Calu3 (cell line): ENCODE data around the gene MARS1. TPM values are rescaled to one million over a fixed set of nuclear protein-coding genes. Genes with fewer than 3 reads are reported as not detected.

Experiments used
- BruUV-seq: library from RNA; stranded (reverse); fragments of 400-500 nt; replicated peaks from 2 replicates; lab custom pipeline; 2021; lab: Mats Ljungman, UMichigan
- CTCF ChIA-PET: fragments of 300-600 bp; sonication (Branson Sonifier 250); formaldehyde crosslinking; loops from one replicate; lab custom pipeline; 2022; ENCODE audit warnings: antibody characterized with exemption; lab: Charles Lee
- DNase-seq: peaks from one replicate; pipeline ENCODE4 v3.0.0; 2022
- H3K27ac Mint-ChIP-seq: one replicate; pipeline ENCODE4 v1.8.0; 2022; ENCODE audit warnings: mixed read lengths; ENCODE audit not compliant: unreplicated experiment
- H3K27me3 Mint-ChIP-seq: one replicate; pipeline ENCODE4 v1.8.0; 2022; ENCODE audit warnings: mixed read lengths; ENCODE audit not compliant: unreplicated experiment
- H3K36me3 Mint-ChIP-seq: one replicate; pipeline ENCODE4 v1.8.0; 2022; ENCODE audit warnings: mild to moderate bottlenecking, moderate library complexity, mixed read lengths; ENCODE audit not compliant: insufficient read depth, unreplicated experiment
- H3K4me1 Mint-ChIP-seq: one replicate; pipeline ENCODE4 v1.8.0; 2022; ENCODE audit warnings: mild to moderate bottlenecking, low read depth, mixed read lengths; ENCODE audit not compliant: unreplicated experiment
- H3K4me3 Mint-ChIP-seq: one replicate; pipeline ENCODE4 v1.8.0; 2022; ENCODE audit warnings: mild to moderate bottlenecking, low read depth, moderate library complexity, mixed read lengths; ENCODE audit not compliant: unreplicated experiment
- H3K9me3 Mint-ChIP-seq: one replicate; pipeline ENCODE4 v1.8.0; 2022; ENCODE audit warnings: low read depth, mixed read lengths; ENCODE audit not compliant: unreplicated experiment
- CTCF ChIP-seq: fragments of 200-600 bp; IDR thresholded peaks from one replicate; pipeline ENCODE4 v1.8.0; 2022; ENCODE audit warnings: antibody characterized with exemption; ENCODE audit not compliant: unreplicated experiment
- intact Hi-C: fragments of 100-400 bp; cut with micrococcal nuclease; formaldehyde crosslinking; loops from one replicate; pipeline ENCODE4 v1.10.0; 2022; ENCODE audit not compliant: unreplicated experiment
- total RNA-seq: library from RNA; stranded (reverse); gene quantifications from 2 replicates; pipeline ENCODE4 v1.2.3, GENCODE V29; 2022

MARS1 gene
- total RNA-seq, 1 experiment from 2014 or later = 358 TPM

GRCh38 chr12:57548013-57548315 lies 60.1 kb downstream of the MARS1 start:
- no peak overlapping the region for H3K27ac Mint-ChIP-seq
- no TSS peak for BruUV-seq
- no peaks in the 10 kb centered on the region for H3K9me3 Mint-ChIP-seq
- H3K27me3 Mint-ChIP-seq = peaks cover 55% of the 10 kb centered on the region
- no peak for DNase-seq
- H3K36me3 Mint-ChIP-seq = peaks cover 23% of the 10 kb centered on the region
- CTCF ChIA-PET = no interaction called here
- peaks cover 33% of the 10 kb centered on the region for H3K4me1 Mint-ChIP-seq
- TF ChIP-seq CTCF = no peak
- intact Hi-C loops = no loop called here
- no peak overlapping the region for H3K4me3 Mint-ChIP-seq

- Mint-ChIP-seq H3K4me3 (no peak overlapping the region), H3K27me3 (peaks cover 60% of the 10 kb centered on the region), H3K4me1 (peaks cover 33% of the 10 kb centered on the region), H3K9me3 (no peaks in the 10 kb centered on the region), H3K27ac (no peak overlapping the region), H3K36me3 (peaks cover 23% of the 10 kb centered on the region)
- no peak for DNase-seq
- TF ChIP-seq CTCF = no peak
- BruUV-seq = no TSS peak
- CTCF ChIA-PET = no interaction called here
- intact Hi-C loops = no loop called here
These were observed 60.6 kb downstream of the MARS1 start for GRCh38 chr12:57548488-57548887.

GRCh38 chr12:57549203-57549908 lies 61.5 kb downstream of the MARS1 start:
- DNase-seq = no peak
- H3K27ac Mint-ChIP-seq = no peak overlapping the region
- intact Hi-C loops = no loop called here
- H3K36me3 Mint-ChIP-seq = peaks cover 23% of the 10 kb centered on the region
- no peak overlapping the region for H3K4me3 Mint-ChIP-seq
- peaks cover 33% of the 10 kb centered on the region for H3K4me1 Mint-ChIP-seq
- TF ChIP-seq CTCF = no peak
- no TSS peak for BruUV-seq
- H3K27me3 Mint-ChIP-seq = peaks cover 69% of the 10 kb centered on the region
- CTCF ChIA-PET = no interaction called here
- H3K9me3 Mint-ChIP-seq = no peaks in the 10 kb centered on the region

GRCh38 chr12:57549909-57550640 lies 62.2 kb downstream of the MARS1 start, which contains the start of gene KIF5A:
Gene KIF5A, plus strand, starts transcription at chr12:57550044. Its CDS starts 228 bp downstream, at chr12:57550272.
- Mint-ChIP-seq H3K4me3 (no peak within 1 kb of the TSS), H3K27me3 (peaks cover 76% of the 10 kb centered on the region), H3K36me3 (peaks cover 23% of the 10 kb centered on the region), H3K9me3 (no peaks in the 10 kb centered on the region), H3K27ac (no peak within 1 kb of the TSS), H3K4me1 (peaks cover 28% of the 10 kb centered on the region)
- no peak for DNase-seq
- no TSS peak for BruUV-seq
- CTCF ChIA-PET = no interaction called here
- no peak for TF ChIP-seq CTCF
- intact Hi-C loops = no loop called here
